ENCODE measurements around the gene REX1BD. TPM values are rescaled to one million over a fixed set of nuclear protein-coding genes. Genes with fewer than 3 reads are reported as not detected.
"Not testable (repeated sequence)": the region's sequence is repeated elsewhere in the genome, so short reads cannot be mapped to it uniquely, and the experiment has no call there.

REX1BD gene
- total RNA-seq, 1 experiment from 2014 or later, result 97.1 TPM

GRCh38 chr19:18599485-18599884, 10.9 kb downstream of the REX1BD start (continued):
- TF ChIP-seq ATF3 (IDR thresholded peaks at IDR 0.05), result no peak

GRCh38 chr19:18600692-18601397, 12.2 kb downstream of the REX1BD start:
- H2AFZ ChIP-seq (ENCODE audit: low read depth, low read length, poor library complexity, severe bottlenecking); H3K4me2 ChIP-seq (ENCODE audit: low read length); BruUV-seq (replicated peaks); H3K36me3 ChIP-seq (ENCODE audit: control insufficient read depth in 1 of 2, insufficient read depth in 2 of 2, low read length in 2 of 2); CTCF ChIA-PET; POLR2A ChIA-PET; H3K9me3 ChIP-seq (ENCODE audit: control insufficient read depth in 1 of 2, insufficient read depth in 1 of 2, low read depth in 1 of 2, low read length in 2 of 2); H3K79me2 ChIP-seq (ENCODE audit: insufficient read depth, low read length); H4K20me1 ChIP-seq (ENCODE audit: insufficient read depth); H3K4me3 ChIP-seq (replicated peaks in 1 of 2; ENCODE audit: low read depth in 1 of 2, low read length in 2 of 2); RAD21 ChIA-PET (ENCODE audit: low non-redundant PET in 1 of 2, low total read pairs in 2 of 2, uncharacterized antibody in 2 of 2, unreplicated experiment in 2 of 2); H3K9ac ChIP-seq (ENCODE audit: low read length); H3K27me3 ChIP-seq (ENCODE audit: insufficient read depth, low read length); H3K9me2 ChIP-seq (ENCODE audit: insufficient read depth); intact Hi-C loops (cut with micrococcal nuclease); H3K4me1 ChIP-seq (ENCODE audit: control insufficient read depth in 1 of 2, insufficient read depth in 2 of 2, low read length in 2 of 2); ATAC-seq; H3K27ac ChIP-seq (ENCODE audit: low read depth, low read length); DNase-seq (ENCODE audit: low read depth, low spot score): not testable (repeated sequence)

GRCh38 chr19:18601875-18602274, 13.3 kb downstream of the REX1BD start:
- POLR2A ChIA-PET, result no interaction called here
- RAD21 ChIA-PET (ENCODE audit: low non-redundant PET in 1 of 2, low total read pairs in 2 of 2, uncharacterized antibody in 2 of 2, unreplicated experiment in 2 of 2), result no interaction called here
- TF ChIP-seq EZH2phosphoT487 (IDR thresholded peaks at IDR 0.05; ENCODE audit: borderline replicate concordance), result no peak
- TF ChIP-seq MAX (IDR thresholded peaks at IDR 0.05), result no peak
- no peak for TF ChIP-seq CBX3 (IDR thresholded peaks at IDR 0.05; ENCODE audit: low read depth)
- no peak for TF ChIP-seq FOSL1 (IDR thresholded peaks at IDR 0.05; ENCODE audit: low read depth)
- TF ChIP-seq SIN3A (IDR thresholded peaks at IDR 0.05; ENCODE audit: low read depth), result no peak
- no peak for TF ChIP-seq EZH2 (IDR thresholded peaks at IDR 0.05)
- TF ChIP-seq EGR1 (IDR thresholded peaks at IDR 0.05; ENCODE audit: low read depth), result no peak
- TF ChIP-seq JUND (IDR thresholded peaks at IDR 0.05), result no peak
- TF ChIP-seq TCF7L2 (IDR thresholded peaks at IDR 0.05; ENCODE audit: borderline replicate concordance, extremely low read depth, insufficient read depth, insufficient read length), result no peak
- TF ChIP-seq CEBPB (IDR thresholded peaks at IDR 0.05; ENCODE audit: low read depth), result no peak
- TF ChIP-seq RAD21 (IDR thresholded peaks at IDR 0.05; ENCODE audit: low read depth), result no peak
- TF ChIP-seq ZFX (IDR thresholded peaks at IDR 0.05), result no peak
- no peak for TF ChIP-seq ATF3 (IDR thresholded peaks at IDR 0.05)
- no peak for TF ChIP-seq SP1 (IDR thresholded peaks at IDR 0.05; ENCODE audit: low read depth)
- no peak for TF ChIP-seq ZBTB33 (IDR thresholded peaks at IDR 0.05; ENCODE audit: extremely low read depth, insufficient replicate concordance, low read length)

More at GRCh38 chr19:18601875-18602274, 13.3 kb downstream of the REX1BD start:
- Histone ChIP-seq H3K27ac (ENCODE audit: low read depth, low read length) (no peak overlapping the region), H3K36me3 (ENCODE audit: control insufficient read depth in 1 of 2, insufficient read depth in 2 of 2, low read length in 2 of 2) (no peaks in the 10 kb centered on the region), H3K4me2 (ENCODE audit: low read length) (no peak overlapping the region), H3K79me2 (ENCODE audit: insufficient read depth, low read length) (no peaks in the 10 kb centered on the region), H3K9me3 (ENCODE audit: control insufficient read depth in 1 of 2, insufficient read depth in 1 of 2, low read depth in 1 of 2, low read length in 2 of 2) (no peaks in the 10 kb centered on the region), H3K4me3 (replicated peaks in 1 of 2; ENCODE audit: low read depth in 1 of 2, low read length in 2 of 2) (no peak overlapping the region), H3K9me2 (ENCODE audit: insufficient read depth) (no peaks in the 10 kb centered on the region), H3K9ac (ENCODE audit: low read length) (no peak overlapping the region), H4K20me1 (ENCODE audit: insufficient read depth) (no peaks in the 10 kb centered on the region), H3K27me3 (ENCODE audit: insufficient read depth, low read length) (no peaks in the 10 kb centered on the region), H2AFZ (ENCODE audit: low read depth, low read length, poor library complexity, severe bottlenecking) (no peak overlapping the region), H3K4me1 (ENCODE audit: control insufficient read depth in 1 of 2, insufficient read depth in 2 of 2, low read length in 2 of 2) (peaks cover 5 to 6% of the 10 kb centered on the region in 2 experiments; a peak in 2 of 4 replicates)
- no TSS peak for BruUV-seq (replicated peaks)
- DNase-seq (ENCODE audit: low read depth, low spot score) (no peak), ATAC-seq (no peak)
- CTCF ChIA-PET, result no interaction called here
- intact Hi-C loops (cut with micrococcal nuclease), result no loop called here

All from HCT116 (cell line).